Heart left ventricle (tissue), 13 donors: ENCODE measurements around the gene KCNG2.

Experiments
- POLR2A ChIP-seq, 2 donors: fragments of 450-650 bp; IDR thresholded peaks; one replicate each; pipeline ENCODE4 v1.6.1; 2017; ENCODE audit warnings: antibody characterized with exemption in 2 of 2, mild to moderate bottlenecking in 2 of 2, moderate library complexity in 2 of 2
- TF ChIP-seq, protein P1 (sequence below), 12 donors: fragments of 200-600 bp; sonication (generic) in 4 of 12; IDR thresholded peaks; one replicate each; pipeline versions ENCODE4 v1.5.0 to v1.8.0; 2018 to 2022; ENCODE audit warnings: antibody characterized with exemption in 12 of 12, mild to moderate bottlenecking in 5 of 12
- donor health status: ischemic (EF 13 %, LVEDD 7.1; RV severe dilation, severe dysfunction).
- donor health status: DM: no; HTN: yes; CAD: no.
- donor health status: DM: no; HTN: no; CAD: no.
- donor health status: ischemic (EF 25% LVEDD 6.9; RV normal size, moderate dysfunction).
- donor health status: ischemic (EF 25% LVEDD 5.7; RV mildly dilated, moderate dysfunction).
- donor health status: ischemic (EF 35%, LVEDD 5.7; RV mildly dilated, moderate dysfunction).
- donor health status: nonischemic (EF 11% LVEDD 7.7; RV severe dilation, severe dysfunction).
- donor health status: DM: yes; HTN: yes; CAD: no.
- donor health status: PGD.
- donor health status: ischemic (EF 29% LVEDD 5.4; RV normal size, mild dysfunction).
- donor health status: nonischemic (EF 23%, LVEDD 6.1; RV moderate dilation, normal function).

DNA sequence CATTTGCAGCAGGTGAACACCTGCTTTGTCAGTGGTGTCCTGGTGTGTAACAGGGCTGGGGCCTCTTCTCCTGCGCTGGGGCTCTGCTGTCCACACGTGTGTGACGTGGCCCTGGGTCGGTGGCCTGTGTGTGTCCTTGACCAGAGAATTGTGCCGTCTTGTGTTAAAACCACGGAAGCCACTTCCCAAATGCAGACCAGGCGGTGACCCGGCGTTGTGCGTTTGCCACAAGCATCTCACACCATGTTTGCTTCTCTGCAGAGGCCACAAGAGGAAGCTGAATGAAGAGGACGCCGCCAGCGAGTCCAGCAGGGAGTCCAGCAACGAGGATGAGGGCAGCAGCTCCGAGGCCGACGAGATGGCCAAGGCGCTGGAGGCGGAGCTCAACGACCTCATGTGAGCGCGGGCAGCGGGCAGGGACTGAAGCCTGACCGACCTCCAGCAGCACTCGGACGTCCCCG is 44.3 kb upstream of the KCNG2 start:
- TF ChIP-seq, protein P1, sequence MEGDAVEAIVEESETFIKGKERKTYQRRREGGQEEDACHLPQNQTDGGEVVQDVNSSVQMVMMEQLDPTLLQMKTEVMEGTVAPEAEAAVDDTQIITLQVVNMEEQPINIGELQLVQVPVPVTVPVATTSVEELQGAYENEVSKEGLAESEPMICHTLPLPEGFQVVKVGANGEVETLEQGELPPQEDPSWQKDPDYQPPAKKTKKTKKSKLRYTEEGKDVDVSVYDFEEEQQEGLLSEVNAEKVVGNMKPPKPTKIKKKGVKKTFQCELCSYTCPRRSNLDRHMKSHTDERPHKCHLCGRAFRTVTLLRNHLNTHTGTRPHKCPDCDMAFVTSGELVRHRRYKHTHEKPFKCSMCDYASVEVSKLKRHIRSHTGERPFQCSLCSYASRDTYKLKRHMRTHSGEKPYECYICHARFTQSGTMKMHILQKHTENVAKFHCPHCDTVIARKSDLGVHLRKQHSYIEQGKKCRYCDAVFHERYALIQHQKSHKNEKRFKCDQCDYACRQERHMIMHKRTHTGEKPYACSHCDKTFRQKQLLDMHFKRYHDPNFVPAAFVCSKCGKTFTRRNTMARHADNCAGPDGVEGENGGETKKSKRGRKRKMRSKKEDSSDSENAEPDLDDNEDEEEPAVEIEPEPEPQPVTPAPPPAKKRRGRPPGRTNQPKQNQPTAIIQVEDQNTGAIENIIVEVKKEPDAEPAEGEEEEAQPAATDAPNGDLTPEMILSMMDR (IDR thresholded peaks at IDR 0.05) = no peak
- TF ChIP-seq POLR2A (IDR thresholded peaks at IDR 0.05) = no peak
